ENCODE measurements around the gene DR1.
"Not testable (repeated sequence)": the region's sequence is repeated elsewhere in the genome, so short reads cannot be mapped to it uniquely, and the experiment has no call there.

DR1 gene

DNA sequence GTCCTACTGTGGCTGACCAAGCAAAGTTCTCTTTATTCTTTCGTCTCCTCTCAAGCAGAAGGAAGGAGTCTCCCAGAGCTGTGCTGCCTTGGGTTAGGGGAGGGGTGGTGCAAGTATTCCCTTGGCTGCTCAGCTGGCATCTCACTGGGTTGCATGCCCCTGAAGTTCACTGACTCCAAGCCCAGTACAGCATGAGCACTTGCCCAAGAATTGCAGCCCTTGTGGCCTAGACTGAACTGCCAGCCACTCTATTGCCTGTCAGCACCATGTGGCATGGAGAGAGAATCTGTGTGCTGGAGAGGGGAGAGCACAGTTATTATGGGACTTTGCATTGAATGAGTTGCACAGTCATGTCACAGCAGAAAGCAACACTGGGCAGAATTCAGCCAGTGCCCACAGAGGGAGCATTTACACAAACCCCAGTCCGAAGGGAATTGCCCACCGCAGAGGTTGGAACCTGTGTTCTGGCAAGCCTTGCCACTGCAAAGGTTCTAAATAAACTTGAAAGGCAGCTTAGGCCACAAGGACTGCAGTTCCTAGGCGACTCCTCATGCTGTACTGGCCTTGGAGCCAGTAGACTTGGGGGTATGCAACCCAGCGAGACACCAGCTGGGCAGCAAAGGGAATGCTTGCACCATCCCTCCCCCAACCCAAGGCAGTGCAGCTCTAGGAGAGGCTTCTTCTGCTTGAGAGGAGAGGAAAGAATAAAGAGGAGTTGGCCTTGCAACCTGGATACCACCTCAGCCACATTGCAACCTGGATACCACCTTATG, 28.8 kb downstream of the DR1 start:
- H3K4me1 ChIP-seq (ENCODE audit: control insufficient read depth in 1 of 2, insufficient read depth in 2 of 2, low read length in 2 of 2) = no peaks in the 10 kb centered on the region
- no peak overlapping the region for H3K27ac ChIP-seq (ENCODE audit: low read depth, low read length)
- no peak overlapping the region for H3K4me3 ChIP-seq (ENCODE audit: low read depth in 1 of 2, low read length in 2 of 2)
- H3K9me3 ChIP-seq (ENCODE audit: control insufficient read depth in 1 of 2, low read length in 2 of 2) = peaks cover 3 to 5% of the 10 kb centered on the region in 2 donors
- H3K27me3 ChIP-seq (ENCODE audit: control insufficient read depth in 1 of 2, insufficient read depth in 2 of 2, low read length in 2 of 2) = no peaks in the 10 kb centered on the region
- no peak overlapping the region for H3K9ac ChIP-seq (ENCODE audit: low read depth in 1 of 2, low read length in 2 of 2)
- no peaks in the 10 kb centered on the region for H3K36me3 ChIP-seq (ENCODE audit: control insufficient read depth in 1 of 2, insufficient read depth in 2 of 2, low read length in 2 of 2)

GRCh38 chr1:93384656-93385055, 38.9 kb downstream of the DR1 start:
- Histone ChIP-seq H3K4me3 (ENCODE audit: low read depth in 1 of 2, low read length in 2 of 2) (no peak overlapping the region), H3K27me3 (ENCODE audit: control insufficient read depth in 1 of 2, insufficient read depth in 2 of 2, low read length in 2 of 2) (no peaks in the 10 kb centered on the region), H3K9ac (ENCODE audit: low read depth in 1 of 2, low read length in 2 of 2) (no peak overlapping the region), H3K27ac (ENCODE audit: low read depth, low read length) (no peak overlapping the region), H3K4me1 (ENCODE audit: control insufficient read depth in 1 of 2, insufficient read depth in 2 of 2, low read length in 2 of 2) (no peaks in the 10 kb centered on the region), H3K9me3 (ENCODE audit: control insufficient read depth in 1 of 2, low read length in 2 of 2) (peaks cover 18 to 25% of the 10 kb centered on the region in 2 donors), H3K36me3 (ENCODE audit: control insufficient read depth in 1 of 2, insufficient read depth in 2 of 2, low read length in 2 of 2) (no peaks in the 10 kb centered on the region)

DNA sequence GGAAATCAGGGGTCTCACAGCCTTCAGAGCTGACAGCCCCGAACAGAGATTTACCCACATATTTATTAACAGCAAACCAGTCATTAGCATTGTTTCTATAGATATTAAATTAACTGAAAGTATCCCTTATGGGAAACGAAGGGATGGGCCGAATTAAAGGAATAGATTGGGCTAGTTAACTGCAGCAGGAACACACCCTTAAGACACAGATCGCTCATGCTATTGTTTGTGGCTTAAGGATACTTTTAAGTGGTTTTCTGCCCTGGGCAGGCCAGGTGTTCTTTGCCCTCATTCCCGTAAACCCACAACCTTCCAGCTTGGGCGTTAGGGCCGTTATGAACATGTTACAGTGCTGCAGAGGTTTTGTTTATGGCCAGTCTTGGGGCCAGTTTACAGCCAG, 40.6 kb downstream of the DR1 start:
- not testable (repeated sequence) for H3K36me3 ChIP-seq (ENCODE audit: control insufficient read depth in 1 of 2, insufficient read depth in 2 of 2, low read length in 2 of 2); H3K27me3 ChIP-seq (ENCODE audit: control insufficient read depth in 1 of 2, insufficient read depth in 2 of 2, low read length in 2 of 2); H3K4me3 ChIP-seq (ENCODE audit: low read depth in 1 of 2, low read length in 2 of 2); H3K27ac ChIP-seq (ENCODE audit: low read depth, low read length); H3K4me1 ChIP-seq (ENCODE audit: control insufficient read depth in 1 of 2, insufficient read depth in 2 of 2, low read length in 2 of 2); H3K9ac ChIP-seq (ENCODE audit: low read depth in 1 of 2, low read length in 2 of 2)
- H3K9me3 ChIP-seq (ENCODE audit: control insufficient read depth in 1 of 2, low read length in 2 of 2) = peaks cover 18 to 25% of the 10 kb centered on the region in 2 donors

DNA sequence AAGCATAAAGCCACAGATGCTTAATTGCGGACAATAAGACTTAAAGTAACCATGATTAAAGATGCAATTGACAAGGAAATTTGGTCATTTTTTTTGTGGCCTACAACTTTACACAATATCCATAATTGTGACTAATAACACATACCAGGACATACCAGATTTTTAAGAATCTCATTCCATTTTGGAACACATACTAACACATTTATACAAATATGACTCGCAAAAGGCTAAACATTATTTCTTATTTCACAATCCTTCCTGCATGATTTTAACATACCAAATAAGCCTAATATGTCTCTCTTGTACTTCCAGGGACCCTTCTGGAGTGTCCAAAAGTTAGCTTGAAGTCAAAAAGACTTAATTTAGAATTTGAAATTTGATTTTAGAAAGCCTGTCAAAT, 48.8 kb downstream of the DR1 start:
- no peaks in the 10 kb centered on the region for H3K27me3 ChIP-seq (ENCODE audit: control insufficient read depth in 1 of 2, insufficient read depth in 2 of 2, low read length in 2 of 2)
- H3K36me3 ChIP-seq (ENCODE audit: control insufficient read depth in 1 of 2, insufficient read depth in 2 of 2, low read length in 2 of 2) = no peaks in the 10 kb centered on the region
- H3K9me3 ChIP-seq (ENCODE audit: control insufficient read depth in 1 of 2, low read length in 2 of 2) = no peaks in the 10 kb centered on the region
- H3K9ac ChIP-seq (ENCODE audit: low read depth in 1 of 2, low read length in 2 of 2) = no peak overlapping the region
- no peak overlapping the region for H3K4me3 ChIP-seq (ENCODE audit: low read depth in 1 of 2, low read length in 2 of 2)
- H3K4me1 ChIP-seq (ENCODE audit: control insufficient read depth in 1 of 2, insufficient read depth in 2 of 2, low read length in 2 of 2) = no peaks in the 10 kb centered on the region
- no peak overlapping the region for H3K27ac ChIP-seq (ENCODE audit: low read depth, low read length)

DNA sequence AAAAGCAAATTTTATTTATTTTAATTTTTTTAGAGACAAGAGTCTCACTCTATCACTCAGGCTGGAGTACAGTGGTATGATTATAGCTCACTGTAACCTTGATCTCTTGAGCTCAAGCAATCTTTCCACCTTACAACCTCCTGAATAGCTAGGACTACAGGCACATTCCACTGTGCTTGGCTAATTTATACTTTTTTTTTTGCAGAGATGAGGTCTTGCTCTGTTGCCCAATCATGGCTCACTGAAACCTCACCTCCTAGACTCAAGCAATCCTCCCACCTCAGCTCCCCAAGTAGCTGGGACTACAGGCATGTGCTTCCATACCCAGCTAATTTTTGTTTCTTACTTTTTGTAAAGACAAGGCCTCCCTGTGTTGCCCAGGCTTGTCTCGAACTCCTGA, 49.5 kb downstream of the DR1 start:
- Histone ChIP-seq H3K27me3 (ENCODE audit: control insufficient read depth in 1 of 2, insufficient read depth in 2 of 2, low read length in 2 of 2) (no peaks in the 10 kb centered on the region), H3K9me3 (ENCODE audit: control insufficient read depth in 1 of 2, low read length in 2 of 2) (no peaks in the 10 kb centered on the region), H3K4me1 (ENCODE audit: control insufficient read depth in 1 of 2, insufficient read depth in 2 of 2, low read length in 2 of 2) (no peaks in the 10 kb centered on the region), H3K36me3 (ENCODE audit: control insufficient read depth in 1 of 2, insufficient read depth in 2 of 2, low read length in 2 of 2) (no peaks in the 10 kb centered on the region), H3K9ac (ENCODE audit: low read depth in 1 of 2, low read length in 2 of 2) (no peak overlapping the region), H3K27ac (ENCODE audit: low read depth, low read length) (no peak overlapping the region), H3K4me3 (ENCODE audit: low read depth in 1 of 2, low read length in 2 of 2) (no peak overlapping the region)

- Histone ChIP-seq H3K27me3 (ENCODE audit: control insufficient read depth in 1 of 2, insufficient read depth in 2 of 2, low read length in 2 of 2) (no peaks in the 10 kb centered on the region), H3K9me3 (ENCODE audit: control insufficient read depth in 1 of 2, low read length in 2 of 2) (no peaks in the 10 kb centered on the region), H3K4me3 (ENCODE audit: low read depth in 1 of 2, low read length in 2 of 2) (no peak overlapping the region), H3K36me3 (ENCODE audit: control insufficient read depth in 1 of 2, insufficient read depth in 2 of 2, low read length in 2 of 2) (no peaks in the 10 kb centered on the region), H3K9ac (ENCODE audit: low read depth in 1 of 2, low read length in 2 of 2) (no peak overlapping the region), H3K4me1 (ENCODE audit: control insufficient read depth in 1 of 2, insufficient read depth in 2 of 2, low read length in 2 of 2) (no peaks in the 10 kb centered on the region), H3K27ac (ENCODE audit: low read depth, low read length) (no peak overlapping the region)
These were observed 54.1 kb downstream of the DR1 start for GRCh38 chr1:93399781-93400180.

DNA sequence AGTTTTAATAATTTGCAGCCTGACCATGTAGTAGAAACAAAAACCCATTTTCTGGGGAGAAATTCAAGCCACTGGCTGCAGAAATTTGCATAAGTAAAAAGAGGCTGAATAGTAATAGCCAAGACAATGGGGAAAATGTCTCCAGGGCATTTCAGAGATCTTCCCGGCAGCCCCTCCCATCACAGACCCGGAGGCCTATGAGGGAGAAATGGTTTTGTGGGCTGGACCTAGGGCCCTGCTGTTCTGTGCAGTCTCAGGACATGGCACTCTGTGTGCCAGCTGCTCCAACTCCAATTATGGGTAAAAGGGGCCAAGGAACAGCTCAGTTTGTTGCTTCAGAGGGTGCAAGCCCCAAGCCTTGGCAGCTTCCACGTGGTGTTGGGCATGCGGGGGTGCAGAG, 62.5 kb downstream of the DR1 start:
- H3K27ac ChIP-seq (ENCODE audit: low read depth, low read length) = no peak overlapping the region
- no peaks in the 10 kb centered on the region for H3K4me1 ChIP-seq (ENCODE audit: control insufficient read depth in 1 of 2, insufficient read depth in 2 of 2, low read length in 2 of 2)
- no peaks in the 10 kb centered on the region for H3K9me3 ChIP-seq (ENCODE audit: control insufficient read depth in 1 of 2, low read length in 2 of 2)
- no peaks in the 10 kb centered on the region for H3K36me3 ChIP-seq (ENCODE audit: control insufficient read depth in 1 of 2, insufficient read depth in 2 of 2, low read length in 2 of 2)
- no peak overlapping the region for H3K9ac ChIP-seq (ENCODE audit: low read depth in 1 of 2, low read length in 2 of 2)
- H3K4me3 ChIP-seq (ENCODE audit: low read depth in 1 of 2, low read length in 2 of 2) = no peak overlapping the region
- H3K27me3 ChIP-seq (ENCODE audit: control insufficient read depth in 1 of 2, insufficient read depth in 2 of 2, low read length in 2 of 2) = no peaks in the 10 kb centered on the region

GRCh38 chr1:93411000-93411399, 65.3 kb downstream of the DR1 start:
- Histone ChIP-seq H3K36me3 (ENCODE audit: control insufficient read depth in 1 of 2, insufficient read depth in 2 of 2, low read length in 2 of 2) (no peaks in the 10 kb centered on the region), H3K9ac (ENCODE audit: low read depth in 1 of 2, low read length in 2 of 2) (no peak overlapping the region)

DNA sequence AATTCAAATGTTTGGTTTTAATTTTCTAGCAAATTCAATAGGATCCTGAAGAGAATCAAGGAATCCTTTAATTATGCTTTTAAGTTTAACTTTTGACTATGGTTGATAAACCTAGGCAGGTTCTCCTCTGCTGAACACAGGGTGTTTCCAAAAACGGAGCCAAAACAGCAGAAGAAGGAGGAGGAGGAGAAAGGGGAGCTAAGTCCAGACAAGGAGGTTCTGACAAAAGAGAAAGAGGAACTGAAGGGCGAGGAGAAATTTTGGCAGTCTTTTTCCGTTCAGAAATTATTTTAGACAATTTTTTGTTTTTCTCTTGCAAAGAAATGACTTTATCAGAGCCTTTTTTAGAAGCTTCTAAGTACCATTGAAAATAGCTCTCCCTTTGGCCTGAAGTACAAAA, 69.0 kb downstream of the DR1 start:
- no peaks in the 10 kb centered on the region for H3K9me3 ChIP-seq (ENCODE audit: control insufficient read depth in 1 of 2, low read length in 2 of 2)
- H3K27ac ChIP-seq (ENCODE audit: low read depth, low read length) = no peak overlapping the region
- H3K36me3 ChIP-seq (ENCODE audit: control insufficient read depth in 1 of 2, insufficient read depth in 2 of 2, low read length in 2 of 2) = no peaks in the 10 kb centered on the region
- no peak overlapping the region for H3K9ac ChIP-seq (ENCODE audit: low read depth in 1 of 2, low read length in 2 of 2)
- no peaks in the 10 kb centered on the region for H3K4me1 ChIP-seq (ENCODE audit: control insufficient read depth in 1 of 2, insufficient read depth in 2 of 2, low read length in 2 of 2)
- H3K27me3 ChIP-seq (ENCODE audit: control insufficient read depth in 1 of 2, insufficient read depth in 2 of 2, low read length in 2 of 2) = no peaks in the 10 kb centered on the region
- no peak overlapping the region for H3K4me3 ChIP-seq (ENCODE audit: low read depth in 1 of 2, low read length in 2 of 2)

More at GRCh38 chr1:93411000-93411399, 65.3 kb downstream of the DR1 start:
- Histone ChIP-seq H3K27me3 (ENCODE audit: control insufficient read depth in 1 of 2, insufficient read depth in 2 of 2, low read length in 2 of 2) (no peaks in the 10 kb centered on the region), H3K4me1 (ENCODE audit: control insufficient read depth in 1 of 2, insufficient read depth in 2 of 2, low read length in 2 of 2) (no peaks in the 10 kb centered on the region), H3K4me3 (ENCODE audit: low read depth in 1 of 2, low read length in 2 of 2) (no peak overlapping the region), H3K27ac (ENCODE audit: low read depth, low read length) (no peak overlapping the region), H3K9me3 (ENCODE audit: control insufficient read depth in 1 of 2, low read length in 2 of 2) (no peaks in the 10 kb centered on the region)

- H3K27ac ChIP-seq (ENCODE audit: low read depth, low read length) = no peak overlapping the region
- no peaks in the 10 kb centered on the region for H3K36me3 ChIP-seq (ENCODE audit: control insufficient read depth in 1 of 2, insufficient read depth in 2 of 2, low read length in 2 of 2)
These were observed 69.6 kb downstream of the DR1 start for GRCh38 chr1:93415296-93415695.

More at GRCh38 chr1:93415296-93415695, 69.6 kb downstream of the DR1 start:
- H3K4me1 ChIP-seq (ENCODE audit: control insufficient read depth in 1 of 2, insufficient read depth in 2 of 2, low read length in 2 of 2) = no peaks in the 10 kb centered on the region
- H3K4me3 ChIP-seq (ENCODE audit: low read depth in 1 of 2, low read length in 2 of 2) = no peak overlapping the region
- H3K9me3 ChIP-seq (ENCODE audit: control insufficient read depth in 1 of 2, low read length in 2 of 2) = no peaks in the 10 kb centered on the region
- H3K27me3 ChIP-seq (ENCODE audit: control insufficient read depth in 1 of 2, insufficient read depth in 2 of 2, low read length in 2 of 2) = no peaks in the 10 kb centered on the region
- H3K9ac ChIP-seq (ENCODE audit: low read depth in 1 of 2, low read length in 2 of 2) = no peak overlapping the region

Measured in duodenal mucosa (tissue), 2 donors.